ENCODE measurements around the gene NFIA.

NFIA gene

DNA sequence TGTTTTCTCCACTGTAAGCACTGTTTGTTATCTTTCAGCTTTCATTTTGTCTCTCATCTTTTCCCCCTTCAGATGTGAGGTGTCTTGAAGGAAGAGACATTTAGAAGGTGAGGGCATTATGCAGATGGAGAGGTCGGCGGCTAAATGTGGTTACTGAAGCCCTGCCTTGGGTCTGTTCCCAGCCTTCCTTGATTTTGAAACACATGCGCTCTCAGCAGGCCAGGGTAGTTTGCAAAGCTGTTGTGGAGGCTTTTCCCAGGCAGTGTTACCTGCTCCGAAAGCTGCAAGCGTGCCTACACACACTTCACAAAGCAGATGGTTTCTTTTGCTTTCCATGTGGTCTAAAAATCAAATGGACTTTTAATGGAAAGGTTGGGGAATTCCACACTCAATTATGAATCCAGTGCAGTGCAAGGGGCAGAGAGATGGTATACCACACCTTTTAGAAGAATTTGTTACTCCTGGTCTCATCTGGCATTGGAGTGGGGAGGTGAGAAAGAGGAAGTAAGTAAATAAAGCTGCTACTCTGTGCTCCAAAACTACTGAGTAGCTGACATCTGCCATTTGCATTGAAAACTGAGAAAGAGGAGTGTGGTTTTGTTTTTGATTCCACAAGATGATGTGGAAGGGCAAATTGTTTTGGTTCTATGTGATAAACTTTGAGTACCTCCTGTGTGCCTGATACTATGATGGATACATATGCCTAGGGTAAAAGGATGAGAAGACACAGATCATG is 91.9 kb downstream of the NFIA start:
- peak overlapping the region; percentile 9 for H3K4me3 ChIP-seq
- DNase-seq (ENCODE audit: low spot score) = no peak
- TF ChIP-seq, protein P1, sequence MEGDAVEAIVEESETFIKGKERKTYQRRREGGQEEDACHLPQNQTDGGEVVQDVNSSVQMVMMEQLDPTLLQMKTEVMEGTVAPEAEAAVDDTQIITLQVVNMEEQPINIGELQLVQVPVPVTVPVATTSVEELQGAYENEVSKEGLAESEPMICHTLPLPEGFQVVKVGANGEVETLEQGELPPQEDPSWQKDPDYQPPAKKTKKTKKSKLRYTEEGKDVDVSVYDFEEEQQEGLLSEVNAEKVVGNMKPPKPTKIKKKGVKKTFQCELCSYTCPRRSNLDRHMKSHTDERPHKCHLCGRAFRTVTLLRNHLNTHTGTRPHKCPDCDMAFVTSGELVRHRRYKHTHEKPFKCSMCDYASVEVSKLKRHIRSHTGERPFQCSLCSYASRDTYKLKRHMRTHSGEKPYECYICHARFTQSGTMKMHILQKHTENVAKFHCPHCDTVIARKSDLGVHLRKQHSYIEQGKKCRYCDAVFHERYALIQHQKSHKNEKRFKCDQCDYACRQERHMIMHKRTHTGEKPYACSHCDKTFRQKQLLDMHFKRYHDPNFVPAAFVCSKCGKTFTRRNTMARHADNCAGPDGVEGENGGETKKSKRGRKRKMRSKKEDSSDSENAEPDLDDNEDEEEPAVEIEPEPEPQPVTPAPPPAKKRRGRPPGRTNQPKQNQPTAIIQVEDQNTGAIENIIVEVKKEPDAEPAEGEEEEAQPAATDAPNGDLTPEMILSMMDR (IDR thresholded peaks at IDR 0.05) = no peak
- H3K27ac ChIP-seq = peak overlapping the region; percentile 29 to 72

DNA sequence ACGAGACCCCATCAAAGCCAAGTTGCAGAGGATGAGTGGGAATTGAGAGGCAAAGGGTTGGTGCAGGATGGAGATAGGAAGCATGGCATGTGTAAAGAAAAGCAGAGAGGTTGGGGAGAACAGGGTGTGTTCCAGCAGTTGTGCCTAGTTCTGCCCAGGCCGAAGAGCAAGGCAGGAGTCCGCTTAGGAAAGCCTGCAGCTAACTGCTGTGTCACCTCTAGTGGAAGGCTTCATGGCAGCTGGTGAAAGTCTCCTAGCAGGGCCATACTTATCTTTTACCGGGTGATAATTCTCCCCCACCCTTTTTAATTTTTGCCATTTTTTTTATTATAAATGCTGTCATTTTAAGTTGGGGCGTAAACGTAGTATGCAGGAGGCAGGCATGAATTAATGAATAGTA is 93.6 kb downstream of the NFIA start:
- H3K27ac ChIP-seq = peak overlapping the region in 1 of 2 donors; percentile 26
- TF ChIP-seq, protein P1 (IDR thresholded peaks at IDR 0.05) = no peak
- H3K4me3 ChIP-seq = no peak overlapping the region
- DNase-seq (ENCODE audit: low spot score) = no peak

DNA sequence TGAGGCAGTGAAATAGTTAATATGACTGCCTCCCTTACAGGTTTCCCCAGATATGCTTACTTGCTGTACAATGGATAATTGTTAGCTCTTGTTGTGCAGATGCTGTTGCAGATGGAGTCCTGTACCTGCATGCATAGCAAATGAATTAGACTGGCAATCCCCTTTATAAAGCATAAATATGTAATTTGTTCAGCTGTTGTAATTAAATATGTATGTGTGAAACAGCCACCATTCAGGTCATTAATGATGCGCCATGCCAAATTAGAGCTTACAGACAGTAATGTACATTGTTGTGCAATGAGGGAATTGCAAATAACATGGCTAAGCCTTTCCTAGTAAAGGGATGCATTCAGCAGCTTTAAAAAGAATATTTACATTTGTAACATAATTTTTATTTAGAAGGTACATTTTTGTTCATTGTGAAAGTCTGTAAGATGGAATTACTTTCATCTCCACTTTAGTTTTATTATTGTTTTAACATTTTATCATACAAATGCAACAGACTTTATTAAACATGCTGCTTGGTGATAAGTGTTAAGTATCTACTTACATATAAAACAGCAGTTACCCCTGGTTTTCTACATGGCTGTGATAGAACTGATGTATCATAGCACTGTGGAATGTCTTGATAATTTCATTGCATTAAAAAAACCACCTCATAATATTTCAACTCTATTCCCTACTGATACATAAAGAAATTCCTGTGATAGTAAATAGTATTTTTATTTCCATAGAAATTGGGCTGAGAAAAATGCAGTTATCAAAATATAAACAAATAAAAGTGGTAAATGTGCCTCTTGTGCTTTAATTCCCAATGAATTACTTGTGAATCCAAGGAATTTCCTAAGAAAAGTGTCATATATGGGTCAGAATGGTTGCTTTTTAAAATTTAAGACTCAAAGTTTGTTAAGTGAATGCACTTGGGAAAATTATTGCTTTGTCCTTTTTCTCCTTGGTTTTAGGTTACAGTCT is 99.0 kb downstream of the NFIA start:
- Histone ChIP-seq H3K27ac (no peak overlapping the region), H3K4me3 (no peak overlapping the region)
- TF ChIP-seq, protein P1 (IDR thresholded peaks at IDR 0.05) = no peak
- DNase-seq (ENCODE audit: low spot score) = no peak

DNA sequence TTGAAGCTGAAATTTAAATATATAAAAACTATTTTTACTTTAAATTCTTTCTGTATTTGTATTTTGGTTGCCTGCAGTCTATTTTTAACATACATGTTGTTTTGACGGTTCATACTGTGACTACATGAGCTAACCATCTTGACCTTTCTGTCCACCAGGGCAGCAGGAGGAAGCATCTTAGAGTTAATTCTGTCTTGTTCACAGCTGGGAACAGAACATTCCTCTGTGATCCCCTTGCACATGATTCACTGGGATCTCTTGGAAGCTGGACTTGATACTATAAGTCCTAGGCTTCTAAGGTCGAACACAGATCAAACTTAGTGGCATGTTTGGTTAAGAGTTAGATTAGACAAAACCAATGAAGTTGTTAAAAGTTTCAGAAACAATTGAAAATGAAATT is 99.7 kb downstream of the NFIA start:
- no peak overlapping the region for H3K4me3 ChIP-seq
- DNase-seq (ENCODE audit: low spot score) = no peak
- H3K27ac ChIP-seq = peak overlapping the region in 1 of 2 donors; percentile 48
- TF ChIP-seq, protein P1 (IDR thresholded peaks at IDR 0.05) = no peak

DNA sequence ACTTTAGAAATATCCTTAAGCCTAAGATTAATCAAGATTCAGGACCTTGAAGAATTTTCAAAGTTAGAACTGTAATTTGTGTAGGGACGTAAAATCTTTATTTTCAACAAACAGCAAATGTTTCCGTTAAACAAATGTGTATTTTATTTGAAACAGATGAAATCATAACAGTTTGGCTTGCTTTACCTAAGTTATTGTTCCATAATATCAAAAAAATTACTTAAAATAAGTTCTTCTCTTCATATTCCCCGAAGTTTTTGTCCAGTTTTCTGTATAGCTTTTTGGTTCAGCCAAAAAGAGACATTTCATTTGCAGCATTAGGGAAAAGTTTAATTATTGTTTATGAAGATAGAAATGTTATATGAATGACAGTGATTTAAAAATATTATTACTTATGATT is 100.1 kb downstream of the NFIA start:
- no peak for DNase-seq (ENCODE audit: low spot score)
- peak overlapping the region; percentile 48 to 72 for H3K27ac ChIP-seq
- TF ChIP-seq, protein P1 (IDR thresholded peaks at IDR 0.05) = no peak

DNA sequence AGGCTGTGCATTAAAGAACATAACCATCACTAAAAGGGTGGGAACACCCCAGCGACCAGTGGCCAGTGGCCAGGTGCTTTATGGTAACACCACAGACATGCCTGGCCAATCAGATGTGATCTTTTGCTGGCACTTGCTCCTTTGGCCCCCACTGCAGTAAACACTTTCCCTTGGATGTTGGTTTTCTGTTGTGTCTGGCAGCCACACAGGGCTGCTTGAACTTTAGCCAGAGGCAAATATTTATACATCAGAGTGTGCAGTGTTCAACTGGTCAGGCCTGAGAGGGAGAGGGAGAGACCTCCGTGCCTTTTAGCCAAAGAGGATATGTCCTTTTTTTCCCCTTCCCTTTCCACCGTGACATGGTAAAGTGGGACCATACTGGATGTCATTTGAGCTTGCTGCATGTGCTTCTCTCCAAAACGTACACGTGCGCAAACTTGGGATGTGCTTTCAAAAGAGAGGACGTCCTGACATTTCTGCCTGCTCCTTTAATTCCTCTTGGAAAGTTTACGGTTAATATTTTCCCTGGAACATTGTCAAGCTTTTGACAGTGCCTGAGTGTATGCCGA is 101.2 kb downstream of the NFIA start:
- TF ChIP-seq, protein P1 (IDR thresholded peaks at IDR 0.05) = no peak

More for the DNA sequence above, 100.1 kb downstream of the NFIA start:
- no peak overlapping the region for H3K4me3 ChIP-seq

More for the DNA sequence above, 101.2 kb downstream of the NFIA start:
- Histone ChIP-seq H3K27ac (peak overlapping the region; percentile 72 to 87), H3K4me3 (peak overlapping the region; percentile 65)
- peak; percentile 78 for DNase-seq (ENCODE audit: low spot score)

Data from coronary artery (tissue), 2 donors.